ENCODE data around the gene LTA. TPM values are rescaled to one million over a fixed set of nuclear protein-coding genes. Genes with fewer than 3 reads are reported as not detected.
"Not testable (repeated sequence)": the region's sequence is repeated elsewhere in the genome, so short reads cannot be mapped to it uniquely, and the experiment has no call there.

LTA gene
- total RNA-seq, 1 donor from 2014 or later = 622 TPM

- peak overlapping the region; percentile 91 for H3K27ac Mint-ChIP-seq
- peaks cover 60% of the 10 kb centered on the region for H3K4me1 Mint-ChIP-seq
- no peaks in the 10 kb centered on the region for H3K9me3 Mint-ChIP-seq
- DNase-seq = no peak
- no peaks in the 10 kb centered on the region for H3K27me3 Mint-ChIP-seq
- peaks cover 64% of the 10 kb centered on the region for H3K36me3 Mint-ChIP-seq (ENCODE audit: low read depth)
- H3K4me3 Mint-ChIP-seq = peak overlapping the region; percentile 94
- intact Hi-C loops (cut with micrococcal nuclease) = loop anchor here (1.0 to 5.0 kb wide), 4 partner anchors 8 to 157 kb away; partner anchors contain the start of genes CLIC1, LTA and PRRC2A
Measured at GRCh38 chr6:31580438-31580740, 8.3 kb downstream of the LTA start.

GRCh38 chr6:31580807-31581433 is 8.8 kb downstream of the LTA start:
- Mint-ChIP-seq H3K36me3 (ENCODE audit: low read depth) (peaks cover 61% of the 10 kb centered on the region), H3K4me1 (peaks cover 62% of the 10 kb centered on the region)

GRCh38 chr6:31581434-31582229 is 9.5 kb downstream of the LTA start:
- intact Hi-C loops (cut with micrococcal nuclease) = loop anchor here (1.0 to 5.0 kb wide), 6 partner anchors 17 to 156 kb away; partner anchors contain the start of genes CLIC1, NFKBIL1 and PRRC2A
- H3K27me3 Mint-ChIP-seq = no peaks in the 10 kb centered on the region
- H3K9me3 Mint-ChIP-seq = no peaks in the 10 kb centered on the region
- peaks cover 63% of the 10 kb centered on the region for H3K4me1 Mint-ChIP-seq
- H3K36me3 Mint-ChIP-seq (ENCODE audit: low read depth) = peaks cover 54% of the 10 kb centered on the region
- H3K27ac Mint-ChIP-seq = peak overlapping the region; percentile 91
- peak overlapping the region; percentile 94 for H3K4me3 Mint-ChIP-seq
- peak; percentile 75 for DNase-seq

More at GRCh38 chr6:31580807-31581433, 8.8 kb downstream of the LTA start:
- H3K9me3 Mint-ChIP-seq = no peaks in the 10 kb centered on the region
- H3K4me3 Mint-ChIP-seq = peak overlapping the region; percentile 94
- DNase-seq = peak; percentile 96
- peak overlapping the region; percentile 91 for H3K27ac Mint-ChIP-seq
- H3K27me3 Mint-ChIP-seq = no peaks in the 10 kb centered on the region
- intact Hi-C loops (cut with micrococcal nuclease) = loop anchor here (1.0 to 5.0 kb wide), 7 partner anchors 9 to 156 kb away; partner anchors contain the start of genes CLIC1, LTA, NFKBIL1 and PRRC2A

- peaks cover 48% of the 10 kb centered on the region for H3K36me3 Mint-ChIP-seq (ENCODE audit: low read depth)
- H3K27me3 Mint-ChIP-seq = no peaks in the 10 kb centered on the region
- intact Hi-C loops (cut with micrococcal nuclease) = loop anchor here (5.0 kb wide), 2 partner anchors 90 to 155 kb away; partner anchors contain the start of gene CLIC1
- peak within 1 kb of the TSS; percentile 94 for H3K4me3 Mint-ChIP-seq
- H3K9me3 Mint-ChIP-seq = no peaks in the 10 kb centered on the region
- H3K4me1 Mint-ChIP-seq = peaks cover 64% of the 10 kb centered on the region
- H3K27ac Mint-ChIP-seq = peak within 1 kb of the TSS; percentile 91
- DNase-seq = peak; percentile 92
Measured at GRCh38 chr6:31582230-31582643, 10.1 kb downstream of the LTA start, which contains the start of gene LTB. LTB (minus strand) TSS chr6:31582424; CDS start chr6:31582417, 7 bp downstream.

GRCh38 chr6:31585491-31585890 is 13.4 kb downstream of the LTA start:
- H3K36me3 Mint-ChIP-seq (ENCODE audit: low read depth) = peaks cover 29% of the 10 kb centered on the region
- peak overlapping the region; percentile 89 for H3K4me3 Mint-ChIP-seq
- intact Hi-C loops (cut with micrococcal nuclease) = loop anchor here (1.0 kb wide), 1 partner anchor 13 kb away; no protein-coding TSS in a partner anchor
- no peaks in the 10 kb centered on the region for H3K27me3 Mint-ChIP-seq
- DNase-seq = peak; percentile 86
- H3K9me3 Mint-ChIP-seq = no peaks in the 10 kb centered on the region
- peaks cover 59% of the 10 kb centered on the region for H3K4me1 Mint-ChIP-seq
- H3K27ac Mint-ChIP-seq = peak overlapping the region; percentile 96

- Mint-ChIP-seq H3K27me3 (no peaks in the 10 kb centered on the region), H3K4me1 (peaks cover 58% of the 10 kb centered on the region), H3K27ac (peak within 1 kb of the TSS; percentile 96), H3K4me3 (peak within 1 kb of the TSS; percentile 89), H3K36me3 (ENCODE audit: low read depth) (peaks cover 26% of the 10 kb centered on the region), H3K9me3 (no peaks in the 10 kb centered on the region)
- intact Hi-C loops (cut with micrococcal nuclease) = no loop called here
- no peak for DNase-seq
Measured at GRCh38 chr6:31586008-31586407, 13.9 kb downstream of the LTA start, which contains the start of gene LST1. LST1 (plus strand) TSS chr6:31586277; CDS start chr6:31587300, 1,023 bp downstream.

GRCh38 chr6:31586599-31587281 is 14.7 kb downstream of the LTA start:
- peak; percentile 78 for DNase-seq
- no peaks in the 10 kb centered on the region for H3K9me3 Mint-ChIP-seq
- H3K4me3 Mint-ChIP-seq = peak overlapping the region; percentile 89
- H3K27me3 Mint-ChIP-seq = no peaks in the 10 kb centered on the region
- H3K4me1 Mint-ChIP-seq = peaks cover 60% of the 10 kb centered on the region
- H3K27ac Mint-ChIP-seq = peak overlapping the region; percentile 96
- peaks cover 22% of the 10 kb centered on the region for H3K36me3 Mint-ChIP-seq (ENCODE audit: low read depth)
- intact Hi-C loops (cut with micrococcal nuclease) = no loop called here

- DNase-seq = peak; percentile 69
- Mint-ChIP-seq H3K4me3 (peak overlapping the region; percentile 89), H3K4me1 (peaks cover 60% of the 10 kb centered on the region), H3K9me3 (no peaks in the 10 kb centered on the region), H3K27me3 (no peaks in the 10 kb centered on the region), H3K27ac (peak overlapping the region; percentile 94), H3K36me3 (ENCODE audit: low read depth) (peaks cover 15% of the 10 kb centered on the region)
- intact Hi-C loops (cut with micrococcal nuclease) = no loop called here
Measured at GRCh38 chr6:31587791-31588777, 16.0 kb downstream of the LTA start.

- peak overlapping the region; percentile 66 for H3K4me3 Mint-ChIP-seq
- H3K27ac Mint-ChIP-seq = peak overlapping the region; percentile 34
- intact Hi-C loops (cut with micrococcal nuclease) = no loop called here
- H3K36me3 Mint-ChIP-seq (ENCODE audit: low read depth) = peaks cover 15% of the 10 kb centered on the region
- DNase-seq = no peak
- peaks cover 58% of the 10 kb centered on the region for H3K4me1 Mint-ChIP-seq
- no peaks in the 10 kb centered on the region for H3K9me3 Mint-ChIP-seq
- H3K27me3 Mint-ChIP-seq = no peaks in the 10 kb centered on the region
Measured at GRCh38 chr6:31588871-31589650, 17.0 kb downstream of the LTA start.

- DNase-seq; H3K4me3 Mint-ChIP-seq; intact Hi-C loops (cut with micrococcal nuclease); H3K9me3 Mint-ChIP-seq; H3K27me3 Mint-ChIP-seq; H3K27ac Mint-ChIP-seq: not testable (repeated sequence)
- Mint-ChIP-seq H3K4me1 (peaks cover 53% of the 10 kb centered on the region), H3K36me3 (ENCODE audit: low read depth) (peaks cover 13% of the 10 kb centered on the region)
Measured at GRCh38 chr6:31590691-31591090, 18.6 kb downstream of the LTA start.

- peak; percentile 66 for DNase-seq
- peaks cover 49% of the 10 kb centered on the region for H3K4me1 Mint-ChIP-seq
- H3K4me3 Mint-ChIP-seq = peak overlapping the region; percentile 76
- no peaks in the 10 kb centered on the region for H3K27me3 Mint-ChIP-seq
- peaks cover 12% of the 10 kb centered on the region for H3K36me3 Mint-ChIP-seq (ENCODE audit: low read depth)
- intact Hi-C loops (cut with micrococcal nuclease) = no loop called here
- H3K9me3 Mint-ChIP-seq = no peaks in the 10 kb centered on the region
- peak overlapping the region; percentile 71 for H3K27ac Mint-ChIP-seq
Measured at GRCh38 chr6:31592396-31592771, 20.3 kb downstream of the LTA start.

GRCh38 chr6:31597006-31597405 is 24.9 kb downstream of the LTA start:
- peaks cover 41% of the 10 kb centered on the region for H3K4me1 Mint-ChIP-seq
- intact Hi-C loops (cut with micrococcal nuclease) = no loop called here
- H3K4me3 Mint-ChIP-seq = no peak overlapping the region
- DNase-seq = peak; percentile 84
- no peaks in the 10 kb centered on the region for H3K9me3 Mint-ChIP-seq
- no peaks in the 10 kb centered on the region for H3K27me3 Mint-ChIP-seq
- no peaks in the 10 kb centered on the region for H3K36me3 Mint-ChIP-seq (ENCODE audit: low read depth)
- no peak overlapping the region for H3K27ac Mint-ChIP-seq
